Activated CD8-positive, alpha-beta memory T cell treated with anti-CD3 and anti-CD28 coated beads, Interleukin-2, amount 50 U/mL, for 1 hour (primary cell): ENCODE data around the gene UBN1.

Source experiments
- DNase-seq: peaks from one replicate; pipeline ENCODE4 v3.0.0-alpha.2; 2020; ENCODE audit errors: extremely low read depth

Gene UBN1

DNA sequence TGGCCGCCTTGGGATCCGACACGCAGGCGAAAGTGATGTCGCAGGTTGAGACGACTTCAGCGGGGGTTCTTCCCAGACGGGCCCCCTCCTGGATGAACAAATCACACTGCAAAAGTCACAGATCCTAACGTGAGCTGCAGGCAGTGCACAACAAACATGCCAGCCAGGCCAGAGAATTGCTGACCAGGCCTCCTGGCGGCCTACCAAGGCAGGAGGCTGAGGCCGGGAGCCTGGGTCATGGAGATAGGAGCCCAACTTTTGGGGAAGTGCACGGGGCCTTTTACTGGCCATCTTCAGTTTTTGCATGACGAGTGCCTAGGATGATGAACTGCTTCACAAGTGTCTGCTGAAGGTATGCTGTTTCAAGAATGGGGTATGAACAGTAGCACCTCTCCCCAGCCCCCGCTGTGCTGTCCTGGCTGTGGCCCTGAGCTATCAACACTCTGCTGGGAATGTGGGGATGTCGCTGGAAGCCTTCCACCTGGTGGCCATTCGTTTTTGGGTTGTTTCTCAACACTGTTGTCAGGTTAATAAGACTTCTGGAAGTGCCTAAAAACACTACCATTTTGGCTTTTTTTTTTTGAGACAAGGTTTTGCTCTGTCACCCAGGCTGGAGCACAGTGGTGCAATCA, 32.6 kb upstream of the UBN1 start:
- DNase-seq: no peak

DNA sequence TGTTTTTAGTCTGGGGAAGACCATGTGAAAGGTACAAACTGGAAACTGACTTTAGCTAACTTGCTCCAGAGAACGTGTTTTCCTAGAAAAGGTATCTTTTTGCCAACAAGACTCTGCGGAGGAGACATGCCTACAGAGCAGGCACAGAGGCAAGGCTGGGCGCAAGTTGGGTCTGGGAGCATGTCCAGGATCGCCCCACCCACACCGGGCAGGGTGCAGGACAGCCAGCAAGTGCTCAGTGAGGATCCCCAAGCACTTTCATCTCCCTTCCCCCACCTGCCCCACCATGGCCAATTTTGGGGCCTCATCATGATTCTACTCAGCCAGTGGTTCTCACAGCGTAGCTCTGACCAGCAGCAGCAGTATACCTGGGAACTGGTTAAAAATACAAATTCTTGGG, 26.6 kb upstream of the UBN1 start:
- no peak for DNase-seq

- no peak for DNase-seq
Measured at GRCh38 chr16:4825196-4825595, 22.1 kb upstream of the UBN1 start.

DNA sequence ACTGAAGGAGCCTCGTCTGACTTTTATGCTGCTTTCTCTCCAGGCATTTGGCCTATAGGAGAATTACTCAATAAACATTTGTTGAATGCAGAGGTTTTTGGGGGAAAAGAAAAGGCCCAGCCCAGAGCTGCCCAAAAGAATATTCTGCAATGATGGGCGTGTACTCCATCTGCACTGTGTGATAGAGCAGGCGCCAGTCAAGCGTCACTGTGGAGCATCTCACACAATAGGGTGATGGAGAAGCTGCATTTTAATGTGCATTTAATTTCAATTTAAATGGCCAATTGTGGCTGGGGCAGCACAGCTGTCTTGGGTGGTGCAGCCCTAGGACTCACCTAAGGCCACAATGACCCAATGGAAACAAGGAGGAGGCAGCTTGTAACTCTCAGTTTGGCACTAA, 20.8 kb upstream of the UBN1 start:
- DNase-seq: no peak

DNA sequence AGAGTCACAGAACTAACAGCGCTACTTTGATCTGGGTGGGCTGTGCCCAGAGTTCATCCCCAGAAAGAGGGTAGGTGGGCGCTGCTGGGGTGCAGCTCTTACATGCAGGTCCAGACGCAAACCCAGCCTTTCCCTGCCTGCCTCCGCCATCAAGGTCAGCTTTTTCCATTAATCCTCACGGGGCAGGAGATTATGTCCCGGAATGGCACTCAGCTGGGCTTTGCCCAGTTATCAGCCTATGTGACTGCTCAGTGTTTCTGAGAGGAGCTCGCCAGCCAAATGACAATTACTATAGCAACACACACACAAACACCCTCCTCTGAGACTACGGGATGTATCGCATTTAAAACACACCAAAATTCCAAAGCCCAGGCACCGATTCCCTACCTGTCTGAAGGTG, 20.3 kb upstream of the UBN1 start:
- no peak for DNase-seq

- DNase-seq: no peak
Measured at GRCh38 chr16:4828567-4829321, 18.5 kb upstream of the UBN1 start.

DNA sequence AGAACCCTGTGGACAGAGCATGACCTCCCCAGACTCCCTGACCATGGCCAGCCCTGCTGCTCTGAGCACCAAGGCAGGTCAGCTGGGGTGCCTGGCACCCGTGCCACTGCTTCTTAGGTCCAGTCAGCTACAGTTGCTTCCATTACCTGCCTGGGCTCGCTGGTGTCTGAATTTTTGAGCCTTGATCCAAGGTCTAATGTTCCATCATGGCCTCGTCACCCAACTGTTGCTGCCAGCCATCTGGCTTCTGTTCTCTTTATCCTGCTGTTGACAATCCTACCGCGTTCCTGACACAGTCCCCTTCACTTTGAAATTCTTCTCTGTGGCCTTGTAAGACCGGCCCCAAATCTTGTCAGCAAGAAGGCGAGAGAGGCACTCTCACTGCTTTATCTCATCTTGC, 16.9 kb upstream of the UBN1 start:
- no peak for DNase-seq

GRCh38 chr16:4831616-4832015, 15.7 kb upstream of the UBN1 start:
- DNase-seq: no peak

- no peak for DNase-seq
Measured at GRCh38 chr16:4832698-4833343, 14.5 kb upstream of the UBN1 start.

DNA sequence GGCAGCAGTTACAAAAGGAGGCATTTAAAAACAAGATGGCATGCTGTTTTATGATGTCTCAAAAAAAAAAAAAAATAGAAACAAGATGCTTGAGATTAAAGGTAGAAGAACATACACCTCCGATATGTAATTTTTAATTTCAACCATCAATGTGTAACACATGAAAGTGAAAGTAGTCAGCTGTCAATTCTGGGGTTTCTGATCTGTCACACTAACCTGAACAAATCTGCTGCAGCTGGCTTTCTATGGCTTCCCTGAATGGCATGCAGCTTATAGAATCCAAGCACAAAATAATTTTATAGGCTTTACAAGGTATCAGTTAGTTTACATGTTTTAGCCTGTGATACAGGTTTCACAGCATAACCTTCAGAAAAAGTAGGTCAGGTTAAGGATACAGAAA, 13.7 kb upstream of the UBN1 start:
- no peak for DNase-seq

GRCh38 chr16:4836727-4837126, 10.6 kb upstream of the UBN1 start:
- no peak for DNase-seq

DNA sequence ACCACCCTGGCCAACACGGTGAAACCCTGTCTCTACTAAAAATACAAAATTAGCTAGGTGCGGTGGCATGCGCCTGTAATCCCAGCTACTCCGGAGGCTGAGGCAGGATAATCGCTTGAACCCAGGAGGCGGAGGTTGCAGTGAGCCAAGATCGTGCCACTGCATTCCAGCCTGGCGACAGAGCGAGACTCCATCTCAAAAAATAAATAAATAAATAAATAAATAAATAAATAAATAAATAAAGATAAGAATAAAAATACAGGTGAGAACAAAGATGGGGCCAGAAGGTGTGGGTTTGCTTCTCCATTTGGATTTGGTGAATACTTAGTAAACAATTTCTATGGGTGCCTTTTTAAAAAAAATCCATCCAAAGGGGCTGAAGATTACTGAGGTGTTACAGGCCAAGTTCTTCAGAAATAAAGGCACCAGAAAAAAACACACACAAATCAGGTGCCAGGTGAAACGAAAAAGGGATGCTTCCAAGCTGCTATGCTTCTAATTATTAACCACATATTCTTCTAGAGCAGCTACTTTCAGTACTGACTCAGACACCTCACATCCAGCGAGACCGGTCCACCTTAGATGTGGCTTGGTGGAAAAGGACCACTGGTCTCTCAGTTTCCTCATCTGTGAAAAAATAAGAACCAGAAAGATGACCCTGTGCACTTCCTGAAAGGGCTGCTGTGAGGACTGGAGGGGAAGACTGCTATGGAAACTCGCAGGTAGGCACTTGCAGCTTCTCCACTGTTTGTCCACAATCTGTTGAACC, 9.4 kb upstream of the UBN1 start:
- no peak for DNase-seq

GRCh38 chr16:4839942-4840341, 7.3 kb upstream of the UBN1 start:
- DNase-seq: no peak

GRCh38 chr16:4840984-4841383, 6.3 kb upstream of the UBN1 start:
- no peak for DNase-seq

DNA sequence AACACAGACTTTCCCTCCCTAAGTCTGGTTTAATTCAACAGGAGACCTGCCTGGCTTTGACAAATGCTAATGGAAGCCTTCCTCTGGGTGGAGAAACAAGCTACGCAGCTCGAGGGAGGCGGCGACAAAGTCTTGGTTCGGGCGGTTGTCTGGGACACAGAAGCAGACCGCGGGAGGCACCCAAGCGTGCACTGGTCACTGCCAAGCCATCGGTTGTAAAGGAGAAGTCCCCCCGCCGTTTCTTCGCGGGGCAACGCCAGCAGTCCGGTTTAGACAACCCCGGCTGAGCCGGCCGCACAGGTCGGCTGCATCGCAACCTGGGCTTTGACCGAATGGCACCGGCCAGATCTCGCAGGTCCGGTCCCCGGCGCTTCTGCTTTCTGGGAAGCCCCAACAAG, 779 bp upstream of the UBN1 start:
- DNase-seq: no peak

DNA sequence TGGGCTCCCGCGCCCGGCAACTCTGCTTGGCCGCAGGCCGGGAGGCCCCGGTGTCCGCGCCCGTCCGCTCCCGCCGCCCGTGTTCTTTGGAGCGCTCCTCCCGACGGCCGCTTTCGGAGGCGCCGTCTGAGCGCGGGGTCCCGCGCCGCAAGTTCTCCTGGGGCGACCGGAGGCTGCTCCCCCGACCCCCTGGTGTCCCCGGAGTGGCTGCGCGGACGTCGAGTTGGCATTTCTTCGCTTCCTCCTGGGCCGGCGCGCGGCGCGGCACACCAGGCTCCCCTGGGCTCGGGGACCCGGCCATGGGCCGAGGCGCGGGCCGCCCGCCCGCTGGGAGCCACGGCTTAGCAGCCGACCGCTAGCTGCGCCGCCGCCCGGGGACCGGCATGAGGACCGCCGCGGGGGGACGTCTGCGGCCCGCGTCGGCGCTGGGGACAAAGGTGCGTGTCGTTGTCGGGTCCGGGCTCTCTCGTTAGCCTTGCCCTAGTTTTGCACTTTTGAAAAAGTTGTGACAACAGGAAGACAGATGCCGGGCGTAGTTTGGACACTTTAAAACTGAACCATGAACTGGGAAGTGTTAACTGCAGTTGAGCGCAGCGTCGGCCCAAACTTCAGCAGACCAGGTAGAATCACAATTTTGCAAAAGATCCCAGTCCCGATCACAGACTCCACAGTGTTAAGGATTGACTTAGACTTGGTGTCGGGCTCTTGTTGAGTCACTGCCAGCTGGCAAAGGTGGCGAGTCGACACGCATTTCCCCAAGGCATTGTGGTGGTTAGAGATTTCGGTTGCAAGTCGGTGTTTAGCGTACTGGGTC, 700 bp downstream of the UBN1 start:
- DNase-seq: no peak

DNA sequence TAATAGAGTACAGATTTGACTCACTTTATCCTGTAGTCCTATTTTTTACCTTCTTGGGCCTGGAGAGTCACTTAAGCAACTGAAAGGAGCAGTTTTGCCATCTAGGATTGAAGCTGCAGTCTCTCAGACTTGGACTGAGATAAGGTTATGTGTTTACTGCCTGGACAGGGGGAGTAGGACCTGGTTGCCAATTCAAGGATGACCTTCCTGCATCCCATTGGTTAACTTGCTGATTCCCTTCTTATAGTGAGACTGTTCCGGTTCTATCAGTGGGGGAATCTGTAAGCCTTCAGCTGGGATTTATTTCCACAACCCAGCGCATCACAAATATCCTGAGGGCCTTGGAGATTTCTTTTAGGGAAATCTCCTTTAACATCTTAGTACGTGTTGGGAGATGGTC, 2.9 kb downstream of the UBN1 start:
- no peak for DNase-seq

DNA sequence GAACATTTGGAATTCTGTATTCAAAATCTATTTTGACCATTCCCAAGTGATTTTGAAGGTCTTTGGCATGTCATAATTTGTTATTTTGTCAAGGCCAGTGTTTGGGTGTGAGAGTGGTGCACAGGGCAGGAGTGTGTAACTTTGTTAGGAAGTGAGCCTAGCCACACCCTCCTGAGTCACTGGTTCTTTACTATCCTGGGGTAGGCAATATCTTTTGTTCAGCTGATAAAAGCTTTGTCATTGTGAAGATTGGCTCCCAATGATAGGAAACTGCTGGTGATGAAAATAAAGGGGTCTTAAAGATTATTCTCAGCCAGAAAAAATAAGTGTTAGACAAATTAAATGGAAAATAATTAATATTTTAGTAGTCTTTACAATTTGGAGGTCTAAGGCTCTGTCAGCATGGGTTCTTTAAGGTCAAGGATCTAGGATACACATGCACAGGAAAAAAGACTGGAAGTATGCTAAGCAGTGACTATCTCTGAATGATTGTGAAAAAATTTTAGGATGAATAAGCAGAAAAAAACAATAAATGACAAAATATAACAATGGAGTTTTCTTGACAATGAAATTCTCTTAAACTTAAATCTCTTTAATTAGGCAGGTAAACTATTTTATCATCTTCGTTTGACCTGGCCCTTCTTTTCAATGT, 5.1 kb downstream of the UBN1 start:
- DNase-seq: no peak

- no peak for DNase-seq
Measured at GRCh38 chr16:4855371-4855770, 8.1 kb downstream of the UBN1 start.

- no peak for DNase-seq
Measured at GRCh38 chr16:4855804-4856203, 8.5 kb downstream of the UBN1 start.
